Urinary bladder (tissue), 4 donors: ENCODE results near the gene SGMS1. TPM values are rescaled to one million over a fixed set of nuclear protein-coding genes. Genes with fewer than 3 reads are reported as not detected.
"Not testable (repeated sequence)": the region's sequence is repeated elsewhere in the genome, so short reads cannot be mapped to it uniquely, and the experiment has no call there.

Experiments used
- DNase-seq: peaks from one replicate; pipeline ENCODE4 v3.0.0-alpha.2; 2015; ENCODE audit errors: extremely low spot score
- H3K27ac ChIP-seq: one replicate; pipeline ENCODE4 v1.5.1; 2013; ENCODE audit warnings: low read depth, mild to moderate bottlenecking, moderate library complexity
- H3K36me3 ChIP-seq: one replicate; pipeline ENCODE4 v1.6.1; 2013; ENCODE audit warnings: mild to moderate bottlenecking, moderate library complexity; ENCODE audit not compliant: insufficient read depth
- H3K4me1 ChIP-seq: one replicate; pipeline ENCODE4 v1.6.1; 2013; ENCODE audit warnings: mild to moderate bottlenecking, moderate library complexity; ENCODE audit not compliant: insufficient read depth
- H3K4me3 ChIP-seq: one replicate; pipeline ENCODE4 v1.5.1; 2013; ENCODE audit warnings: low read depth, low read length
- WGBS: extraction: QIAGEN DNeasy Blood & Tissue Kit; methylation state at CpG from one replicate; pipeline ENCODE4 v1.1.7; 2013; 5-methylcytosine and 5-hydroxymethylcytosine counted together
- polyA plus RNA-seq: library from polyadenylated mRNA; stranded (reverse); fragments of 200-250 nt; gene quantifications from one replicate; pipeline ENCODE4 v1.2.3, GENCODE V29; 2013
- total RNA-seq: library from RNA; depleted of rRNA; stranded (reverse); fragments of >200 nt; gene quantifications from one replicate; pipeline ENCODE4 v1.2.3, GENCODE V29; 2014
- donor health status: healthy with polysubstance abuse.
- donor health status: healthy.

SGMS1 gene
- total and polyA plus RNA-seq, 2 donors = 21.2 to 86.4 TPM

DNA sequence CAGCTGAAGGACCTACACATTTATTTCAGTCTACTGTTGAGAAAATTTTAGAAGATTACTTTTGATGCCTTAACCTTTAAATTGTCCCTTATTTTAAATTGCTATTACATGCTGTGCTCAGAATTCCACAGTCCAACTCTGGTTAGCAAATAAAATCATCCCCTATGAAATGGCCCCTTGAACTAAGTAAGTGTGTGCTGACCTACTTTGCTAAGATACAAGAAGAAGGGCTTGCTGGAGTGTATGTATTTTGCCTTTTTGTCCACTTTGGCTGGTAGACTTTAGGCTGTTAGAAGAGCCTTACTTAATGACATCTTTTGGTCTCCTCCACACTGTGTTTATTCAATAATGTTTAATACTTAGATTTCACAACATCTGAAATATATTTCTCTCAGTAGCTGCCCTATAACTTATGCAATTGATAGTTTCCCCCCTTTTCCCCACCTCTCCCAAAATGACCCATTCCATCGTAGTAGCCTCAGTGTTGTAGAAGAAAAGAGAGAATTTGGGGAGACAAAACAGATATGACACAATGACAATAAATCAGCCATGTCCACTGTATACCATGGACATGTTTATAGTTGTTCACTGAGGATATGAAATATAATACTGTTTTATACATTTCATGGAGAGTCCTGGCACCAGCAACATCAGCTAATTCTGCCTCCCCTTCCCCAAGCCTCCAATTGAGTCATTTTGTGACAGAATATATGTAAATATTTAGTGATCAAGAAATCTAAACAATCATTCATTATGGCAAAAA lies 264.6 kb downstream of the SGMS1 start:
- 64% methylated on average over 1 of the region's 1 CpG for WGBS
- DNase-seq = no peak
- no peaks in the 10 kb centered on the region for H3K4me1 ChIP-seq
- no peak overlapping the region for H3K27ac ChIP-seq
- no peak overlapping the region for H3K4me3 ChIP-seq
- H3K36me3 ChIP-seq = no peaks in the 10 kb centered on the region

DNA sequence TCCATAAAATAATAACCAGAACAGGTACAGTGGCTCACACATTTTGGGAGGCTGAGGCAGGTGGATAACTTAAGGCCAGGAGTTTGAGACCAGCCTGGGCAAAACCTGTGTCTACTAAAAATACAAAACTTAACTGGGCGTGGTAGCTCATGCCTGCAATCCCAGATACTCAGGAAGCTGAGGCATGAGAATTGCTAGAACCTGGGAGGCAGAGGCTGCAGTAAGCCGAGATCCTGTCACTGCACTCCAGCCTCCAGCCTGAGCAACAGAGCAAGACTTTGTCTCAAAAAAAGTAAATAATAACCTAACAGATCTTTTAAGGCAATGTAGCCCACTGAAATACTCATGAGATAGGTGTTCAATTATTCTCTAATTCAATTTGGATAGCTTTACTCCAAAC lies 265.3 kb downstream of the SGMS1 start:
- Histone ChIP-seq H3K4me3 (no peak overlapping the region), H3K36me3 (no peaks in the 10 kb centered on the region), H3K27ac (no peak overlapping the region), H3K4me1 (no peaks in the 10 kb centered on the region)
- WGBS = 96% methylated on average over 2 of the region's 2 CpGs
- no peak for DNase-seq

DNA sequence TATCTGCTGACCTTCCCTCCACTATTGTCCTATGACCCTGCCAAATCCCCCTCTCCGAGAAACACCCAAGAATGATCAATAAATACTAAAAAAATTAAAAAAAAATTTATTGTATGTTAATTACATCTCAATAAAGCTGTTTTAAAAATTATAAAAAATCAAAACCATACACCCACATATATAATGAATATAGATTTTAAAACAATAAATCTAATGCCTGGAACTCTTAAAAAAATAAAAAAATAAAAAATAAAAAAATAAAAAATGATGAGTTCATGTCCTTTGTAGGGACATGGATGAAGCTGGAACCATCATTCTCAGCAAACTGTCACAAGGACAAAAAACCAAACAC lies 267.3 kb downstream of the SGMS1 start:
- not testable (repeated sequence) for H3K27ac ChIP-seq, H3K36me3 ChIP-seq, DNase-seq, H3K4me3 ChIP-seq, H3K4me1 ChIP-seq
- 97% methylated on average over 1 of the region's 1 CpG for WGBS

DNA sequence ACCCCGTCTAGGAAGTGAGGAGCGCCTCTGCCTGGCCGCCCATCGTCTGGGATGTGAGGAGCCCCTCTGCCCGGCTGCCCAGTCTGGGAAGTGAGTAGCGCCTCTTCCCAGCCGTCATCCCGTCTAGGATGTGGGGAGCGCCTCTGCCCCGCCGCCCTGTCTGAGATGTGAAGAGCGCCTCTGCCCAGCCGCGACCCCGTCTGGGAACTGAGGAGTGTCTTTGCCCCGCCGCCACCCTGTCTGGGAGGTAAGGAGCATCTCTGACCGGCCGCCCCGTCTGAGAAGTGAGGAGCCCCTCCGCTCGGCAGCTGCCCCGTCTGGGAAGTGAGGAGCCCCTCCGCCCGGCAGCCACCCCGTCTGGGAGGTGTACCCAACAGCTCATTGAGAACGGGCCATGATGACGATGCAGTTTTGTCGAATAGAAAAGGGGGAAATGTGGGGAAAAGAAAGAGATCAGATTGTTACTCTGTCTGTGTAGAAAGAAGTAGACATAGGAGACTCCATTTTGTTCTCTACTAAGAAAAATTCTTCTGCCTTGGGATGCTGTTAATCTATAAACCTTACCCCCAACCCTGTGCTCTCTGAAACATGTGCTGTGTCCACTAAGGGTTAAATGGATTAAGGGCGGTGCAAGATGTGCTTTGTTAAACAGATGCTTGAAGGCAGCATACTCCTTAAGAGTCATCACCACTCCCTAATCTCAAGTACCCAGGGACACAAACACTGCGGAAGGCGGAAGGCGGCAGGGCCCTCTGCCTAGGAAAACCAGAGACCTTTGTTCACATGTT lies 267.9 kb downstream of the SGMS1 start:
- not testable (repeated sequence) for H3K27ac ChIP-seq, H3K36me3 ChIP-seq, H3K4me1 ChIP-seq, DNase-seq, H3K4me3 ChIP-seq
- 97% methylated on average over 33 of the region's 33 CpGs for WGBS

DNA sequence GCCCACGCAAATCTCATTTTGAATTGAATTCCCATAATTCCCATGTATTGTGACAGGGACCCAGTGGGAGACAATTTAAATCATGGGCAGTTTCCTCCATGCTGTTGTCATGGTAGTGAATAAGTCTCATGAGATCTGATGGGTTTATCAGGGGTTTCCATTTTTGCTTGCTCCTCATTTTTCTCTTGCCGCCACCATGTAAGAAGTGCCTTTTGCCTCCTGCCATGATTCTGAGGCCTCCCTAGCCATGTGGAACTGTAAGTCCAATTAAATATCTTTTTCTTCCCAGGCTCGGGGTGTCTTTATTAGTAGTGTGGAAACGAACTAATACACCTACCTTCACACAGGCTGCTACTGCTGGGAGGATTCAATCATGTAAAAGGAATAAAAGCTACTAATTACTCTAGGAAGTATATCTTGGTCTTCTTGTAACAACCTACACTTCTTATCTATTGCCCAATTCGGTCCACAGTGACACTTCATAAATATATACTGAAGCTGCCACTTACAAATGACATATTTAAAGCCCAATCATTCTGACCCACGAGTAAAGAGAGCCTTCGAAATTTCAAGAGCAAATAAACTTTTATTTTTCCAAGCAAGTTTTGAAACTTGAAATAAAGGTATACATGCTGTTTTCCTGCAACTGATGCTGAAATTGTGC lies 272.1 kb downstream of the SGMS1 start:
- Histone ChIP-seq H3K4me1 (no peaks in the 10 kb centered on the region), H3K27ac (no peak overlapping the region), H3K36me3 (no peaks in the 10 kb centered on the region), H3K4me3 (no peak overlapping the region)
- WGBS = 93% methylated on average over 7 of the region's 7 CpGs
- no peak for DNase-seq

DNA sequence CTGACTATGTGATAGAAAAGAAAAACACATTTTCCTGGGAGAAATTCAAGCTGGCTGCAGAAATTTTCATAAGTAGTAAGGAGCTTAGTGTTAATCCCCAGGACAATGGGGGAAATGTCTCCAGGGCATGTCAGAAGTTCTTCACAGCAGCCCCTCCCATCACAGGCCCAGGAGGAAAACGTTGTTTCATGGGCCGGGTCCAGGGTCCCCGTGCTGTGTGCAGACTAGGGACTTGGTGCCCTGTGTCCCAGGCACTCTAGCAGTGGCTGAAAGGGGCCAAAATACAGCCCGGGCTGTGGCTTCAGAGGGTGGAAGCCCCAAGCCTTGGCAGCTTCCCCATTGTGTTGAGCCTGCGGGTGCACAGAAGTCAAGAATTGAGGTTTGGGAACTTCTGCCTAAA lies 273.4 kb downstream of the SGMS1 start:
- Histone ChIP-seq H3K36me3 (no peaks in the 10 kb centered on the region), H3K4me3 (no peak overlapping the region), H3K27ac (no peak overlapping the region), H3K4me1 (no peaks in the 10 kb centered on the region)
- DNase-seq = no peak
- 95% methylated on average over 5 of the region's 5 CpGs for whole genome bisulfite sequencing

DNA sequence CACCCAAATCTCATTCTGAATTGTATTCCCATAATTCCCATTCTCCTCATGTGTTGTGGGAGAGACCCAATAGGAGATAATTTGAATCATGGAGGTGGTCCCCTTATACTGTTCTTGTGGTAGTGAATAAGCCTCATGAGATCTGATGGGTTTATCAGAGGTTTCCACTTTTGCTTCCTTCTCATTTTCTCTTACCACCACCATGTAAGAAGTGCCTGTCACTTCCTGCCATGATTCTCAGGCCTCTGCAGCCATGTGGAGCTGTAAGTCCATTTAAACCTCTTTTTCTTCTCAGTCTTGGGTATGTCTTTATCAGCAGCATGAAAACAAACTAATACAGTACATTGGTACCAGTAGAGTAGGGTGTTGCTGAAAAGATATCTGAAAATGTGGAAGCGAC lies 274.2 kb downstream of the SGMS1 start:
- H3K4me1 ChIP-seq = no peaks in the 10 kb centered on the region
- 98% methylated on average over 1 of the region's 1 CpG for WGBS
- no peaks in the 10 kb centered on the region for H3K36me3 ChIP-seq
- no peak overlapping the region for H3K4me3 ChIP-seq
- no peak overlapping the region for H3K27ac ChIP-seq
- no peak for DNase-seq

DNA sequence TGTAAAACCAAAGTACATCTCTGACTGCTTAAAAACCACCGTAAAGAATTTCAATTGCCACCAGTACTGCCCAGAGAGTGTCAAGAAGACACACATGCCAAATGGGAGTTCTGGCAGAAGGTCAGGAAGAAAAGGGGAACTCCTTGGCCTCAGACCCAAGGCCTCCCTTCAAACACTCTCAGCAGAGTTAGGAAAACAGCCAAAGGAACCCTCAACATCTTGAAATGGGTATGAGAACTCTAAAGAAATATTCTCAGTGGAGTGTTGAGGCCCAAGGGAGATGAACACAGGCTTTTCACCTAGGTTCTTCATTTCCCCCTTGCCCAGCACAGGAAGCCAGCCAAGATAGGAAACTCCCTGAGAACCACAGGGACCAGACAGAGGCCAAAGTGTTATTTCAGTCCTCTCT lies 276.4 kb downstream of the SGMS1 start:
- Histone ChIP-seq H3K36me3 (no peaks in the 10 kb centered on the region), H3K27ac (no peak overlapping the region), H3K4me3 (no peak overlapping the region), H3K4me1 (no peaks in the 10 kb centered on the region)
- DNase-seq = no peak
- WGBS = 65% methylated on average over 1 of the region's 1 CpG

DNA sequence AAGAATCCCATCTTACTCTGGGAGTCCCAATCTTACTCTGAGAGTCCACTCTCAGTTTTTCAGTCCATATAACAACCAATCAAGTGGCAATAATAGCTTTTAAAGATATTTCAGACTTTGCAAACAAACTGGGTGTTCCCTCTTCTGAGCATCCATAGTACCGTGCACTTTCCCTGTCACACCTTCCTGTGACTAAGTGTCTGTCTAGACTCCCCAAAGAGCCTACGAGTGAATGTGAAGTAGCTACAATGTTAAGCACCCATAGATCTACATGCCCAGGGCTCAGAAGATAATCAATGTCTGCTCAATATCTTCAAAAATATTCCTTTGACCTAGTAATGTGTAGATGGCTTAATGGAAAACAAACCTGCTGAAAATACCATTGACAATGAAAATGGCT lies 276.8 kb downstream of the SGMS1 start:
- no peaks in the 10 kb centered on the region for H3K4me1 ChIP-seq
- no peak overlapping the region for H3K27ac ChIP-seq
- no peak for DNase-seq
- no peaks in the 10 kb centered on the region for H3K36me3 ChIP-seq
- no peak overlapping the region for H3K4me3 ChIP-seq
- 90% methylated on average over 2 of the region's 2 CpGs for WGBS

DNA sequence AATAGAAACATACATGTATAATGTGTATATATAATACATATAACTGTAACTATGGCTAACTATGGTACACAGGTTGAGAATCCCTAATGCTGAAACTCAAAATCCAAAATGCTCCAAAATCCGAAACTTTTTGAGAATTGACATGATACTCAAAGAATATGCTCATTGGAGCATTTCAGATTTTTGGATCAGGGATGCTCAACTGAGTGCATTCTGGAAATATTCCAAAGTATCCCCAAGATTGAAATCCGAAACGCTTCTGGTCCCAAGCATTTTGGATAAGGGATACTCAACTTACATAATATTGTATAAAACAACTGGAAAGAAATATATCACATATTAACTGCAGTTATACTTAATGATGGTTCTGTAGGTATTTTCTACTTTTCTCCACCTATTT lies 278.2 kb downstream of the SGMS1 start:
- no peak overlapping the region for H3K4me3 ChIP-seq
- 66% methylated on average over 3 of the region's 3 CpGs for WGBS
- no peaks in the 10 kb centered on the region for H3K36me3 ChIP-seq
- H3K4me1 ChIP-seq = no peaks in the 10 kb centered on the region
- no peak for DNase-seq
- no peak overlapping the region for H3K27ac ChIP-seq

DNA sequence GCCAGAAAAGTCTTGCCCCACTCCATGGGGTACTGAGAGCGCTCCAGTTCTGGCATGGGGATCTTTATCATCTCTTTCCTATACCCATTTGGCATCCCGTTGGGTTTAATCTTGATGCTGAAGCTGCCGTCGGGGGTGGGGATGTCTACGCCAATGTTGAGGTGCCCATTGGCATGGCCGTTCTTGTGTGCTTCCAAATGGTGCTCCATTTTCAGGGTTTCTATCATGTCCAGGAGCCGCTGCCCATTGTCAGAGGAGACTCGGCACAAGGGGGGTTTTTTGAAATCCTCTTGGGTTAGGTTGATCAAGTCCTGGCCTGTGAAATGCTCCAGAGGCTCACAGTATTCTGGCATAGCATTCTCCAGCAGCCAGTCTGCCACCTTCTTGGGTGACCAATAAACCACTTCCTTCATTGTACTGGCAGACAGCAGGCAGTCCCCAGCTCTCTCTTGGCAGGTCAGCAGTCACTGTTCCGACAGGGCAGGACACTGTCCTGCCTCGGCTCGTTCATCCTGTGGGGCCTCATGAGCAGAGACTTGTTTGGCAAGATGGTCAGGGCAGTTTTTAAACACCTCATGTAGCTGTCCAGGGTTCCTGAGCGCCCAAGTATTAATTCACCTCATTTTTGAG lies 279.9 kb downstream of the SGMS1 start:
- whole genome bisulfite sequencing = 92% methylated on average over 12 of the region's 12 CpGs

DNA sequence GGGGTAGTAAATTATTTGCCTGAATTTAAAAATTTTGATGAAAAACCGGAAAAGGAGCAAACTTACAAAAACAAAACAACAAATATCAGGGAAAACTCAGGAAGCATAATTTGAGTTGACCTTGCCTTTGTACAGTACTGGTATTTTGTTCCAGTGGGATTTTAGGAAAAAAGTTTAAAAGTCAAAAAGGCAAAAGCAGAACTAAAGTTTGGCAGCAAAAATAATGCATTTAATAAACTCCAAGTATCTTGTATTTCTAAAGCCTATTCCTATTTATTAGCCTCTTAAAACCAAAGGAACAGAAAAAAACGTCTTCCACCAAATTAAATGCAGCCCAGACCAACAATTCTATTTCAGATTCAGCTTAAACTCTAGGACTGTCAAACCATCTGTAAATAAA lies 281.8 kb downstream of the SGMS1 start:
- H3K4me3 ChIP-seq = no peak overlapping the region
- DNase-seq = no peak
- H3K4me1 ChIP-seq = no peaks in the 10 kb centered on the region
- no peak overlapping the region for H3K27ac ChIP-seq
- H3K36me3 ChIP-seq = no peaks in the 10 kb centered on the region
- WGBS = 68% methylated on average over 2 of the region's 2 CpGs

More for the DNA sequence above, 279.9 kb downstream of the SGMS1 start:
- Histone ChIP-seq H3K4me3 (no peak overlapping the region), H3K27ac (no peak overlapping the region), H3K4me1 (no peaks in the 10 kb centered on the region), H3K36me3 (no peaks in the 10 kb centered on the region)
- DNase-seq = no peak

DNA sequence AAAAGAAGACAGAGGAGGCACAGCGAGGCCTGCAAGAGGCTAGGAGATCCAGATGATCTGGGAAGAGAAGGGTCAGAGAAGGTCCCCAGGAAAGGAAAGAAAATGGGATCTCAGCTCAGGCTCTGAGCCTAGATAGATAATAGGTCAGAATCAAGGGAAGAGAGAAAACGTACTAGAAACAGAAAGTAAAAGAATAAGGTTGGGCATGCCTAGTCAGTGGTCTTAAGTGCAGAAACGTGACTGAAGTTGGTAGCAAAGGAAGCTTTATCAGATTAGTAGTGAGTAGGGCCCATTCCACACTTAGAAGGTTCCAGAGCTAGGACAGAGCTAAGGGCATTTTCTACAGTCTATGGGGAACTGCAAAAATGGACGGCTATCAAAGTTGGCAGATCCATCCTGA lies 287.6 kb downstream of the SGMS1 start:
- WGBS = 79% methylated on average over 4 of the region's 4 CpGs
- no peaks in the 10 kb centered on the region for H3K36me3 ChIP-seq
- DNase-seq = no peak

More for the DNA sequence above, 287.6 kb downstream of the SGMS1 start:
- no peak overlapping the region for H3K27ac ChIP-seq
- no peak overlapping the region for H3K4me3 ChIP-seq
- no peaks in the 10 kb centered on the region for H3K4me1 ChIP-seq
